GM18907 (cell line): ENCODE data around the gene PPP1R13B.
"Not testable (repeated sequence)": the region's sequence is repeated elsewhere in the genome, so short reads cannot be mapped to it uniquely, and the experiment has no call there.

ENCODE experiments used
- ATAC-seq: cut with Tn5 transposase; IDR thresholded peaks from one replicate; pipeline ENCODE4 v1.9.1; 2021; ENCODE audit warnings: mild to moderate bottlenecking, moderate library complexity; ENCODE audit not compliant: unreplicated experiment

The PPP1R13B gene

DNA sequence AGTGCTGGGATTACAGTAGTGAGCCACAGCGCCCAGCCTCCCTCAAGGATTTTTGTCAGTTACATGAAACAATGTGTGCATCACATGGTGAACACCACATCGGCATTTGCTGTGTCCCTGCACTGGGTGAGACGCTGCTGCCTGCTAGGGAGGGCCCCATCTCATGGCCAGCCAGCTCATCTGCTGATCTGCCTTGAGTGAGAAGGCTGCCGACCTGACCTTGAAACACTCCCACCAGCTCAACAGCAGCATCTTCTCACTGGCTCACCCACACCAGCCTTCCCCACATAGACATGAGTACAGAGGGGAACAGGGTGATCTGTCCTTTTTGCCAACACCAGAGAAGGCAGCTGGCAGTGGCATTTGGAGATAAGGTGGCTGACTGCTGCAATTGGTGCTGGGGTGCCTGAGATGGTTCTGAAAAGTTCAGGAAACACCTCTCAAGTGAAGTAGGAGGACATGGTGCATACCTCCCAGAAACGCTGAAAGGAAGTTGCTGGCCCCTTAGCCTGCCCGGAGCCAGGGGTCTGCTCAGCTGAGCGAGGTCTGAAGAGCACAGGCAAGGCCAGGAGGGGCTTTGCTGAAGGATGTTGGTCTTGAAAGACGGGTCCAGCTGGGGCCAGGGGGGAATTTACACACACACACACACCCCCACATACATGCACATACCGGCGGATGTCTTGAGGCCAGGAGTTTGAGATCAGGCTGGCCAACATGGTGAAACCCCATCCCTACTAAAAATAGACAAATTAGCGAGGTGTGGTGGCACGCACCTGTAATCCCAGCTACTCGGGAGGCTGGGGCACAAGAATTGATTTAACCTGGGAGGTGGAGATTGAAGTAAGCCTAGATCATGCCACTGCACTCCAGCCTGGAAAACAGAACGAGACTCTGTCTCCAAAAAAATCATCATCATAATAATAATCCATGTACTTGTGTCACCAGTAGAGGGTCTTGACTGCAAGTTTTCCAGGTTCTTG is 14.3 kb upstream of the PPP1R13B start:
- ATAC-seq: no peak

DNA sequence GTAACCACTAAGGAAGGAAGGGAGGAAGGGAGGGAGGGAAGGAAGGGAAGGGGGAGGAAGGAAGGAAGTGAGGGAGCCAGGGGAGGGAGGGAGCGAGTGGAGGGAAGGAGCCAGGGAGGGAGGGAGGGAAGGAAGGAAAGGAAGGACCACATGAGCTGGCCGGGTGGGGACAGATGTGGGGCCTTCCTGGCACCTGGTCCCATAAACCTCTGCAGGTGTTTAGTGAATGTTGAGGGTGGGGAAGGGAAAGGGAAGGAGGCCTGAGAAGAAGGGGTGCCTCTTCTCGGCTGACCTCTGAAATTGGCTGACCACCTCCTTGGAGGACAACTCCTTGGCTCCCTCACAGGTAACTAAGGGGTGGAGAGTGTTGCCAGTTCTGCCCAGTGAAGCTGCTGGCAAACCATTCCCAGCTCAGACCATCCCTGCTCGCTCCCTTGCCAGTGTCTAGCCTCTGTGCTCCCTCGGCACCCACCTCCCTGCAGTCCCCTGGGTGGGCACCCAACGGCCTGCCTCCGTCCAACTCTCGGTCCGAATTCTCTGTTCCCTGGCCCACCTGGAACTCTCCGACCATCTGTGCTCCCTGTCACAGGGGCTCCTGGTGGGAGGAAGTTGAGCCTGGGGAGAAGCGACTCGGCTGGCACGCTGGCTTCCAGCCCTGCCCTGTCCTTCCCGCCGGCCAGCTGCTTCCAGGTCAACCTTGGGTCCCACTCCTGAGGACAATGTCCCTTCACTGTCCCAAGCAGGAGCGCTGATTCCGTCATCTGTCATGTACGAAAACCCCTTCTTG is 12.2 kb upstream of the PPP1R13B start:
- ATAC-seq: no peak

DNA sequence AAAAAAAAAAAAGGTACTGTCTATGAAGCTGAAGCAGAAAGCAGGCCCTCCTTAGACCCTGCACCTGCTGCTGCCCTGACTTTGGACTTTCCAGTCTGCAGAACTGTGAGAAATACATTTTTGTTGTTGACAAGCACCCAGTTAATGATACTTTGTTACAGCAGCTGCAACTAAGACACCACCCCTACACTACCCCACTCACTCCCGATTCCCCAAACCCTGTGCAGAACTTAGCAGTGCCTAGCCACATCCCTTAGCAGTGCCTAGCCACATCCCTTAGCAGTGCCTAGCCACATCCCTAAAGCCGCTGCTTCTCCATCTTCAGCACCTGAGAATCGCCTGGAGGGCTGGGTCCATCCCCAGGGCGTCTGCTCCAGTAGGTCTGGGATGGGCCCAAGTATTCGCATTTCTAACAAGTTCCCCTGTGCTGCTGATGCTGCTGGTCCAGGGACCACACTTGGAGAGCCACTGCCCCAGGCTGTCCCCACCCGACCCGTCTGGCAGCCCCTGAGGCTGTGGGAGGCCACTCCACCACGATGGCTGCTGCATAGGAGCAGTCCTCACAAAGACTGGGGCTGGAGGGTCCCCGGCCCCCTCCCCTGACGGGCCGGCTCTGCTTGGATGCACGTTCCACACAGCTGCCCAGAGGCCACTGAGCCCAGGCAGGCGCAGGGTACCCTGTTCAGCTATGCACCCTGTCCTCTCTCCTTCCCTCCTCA is 10.8 kb upstream of the PPP1R13B start:
- ATAC-seq: no peak

DNA sequence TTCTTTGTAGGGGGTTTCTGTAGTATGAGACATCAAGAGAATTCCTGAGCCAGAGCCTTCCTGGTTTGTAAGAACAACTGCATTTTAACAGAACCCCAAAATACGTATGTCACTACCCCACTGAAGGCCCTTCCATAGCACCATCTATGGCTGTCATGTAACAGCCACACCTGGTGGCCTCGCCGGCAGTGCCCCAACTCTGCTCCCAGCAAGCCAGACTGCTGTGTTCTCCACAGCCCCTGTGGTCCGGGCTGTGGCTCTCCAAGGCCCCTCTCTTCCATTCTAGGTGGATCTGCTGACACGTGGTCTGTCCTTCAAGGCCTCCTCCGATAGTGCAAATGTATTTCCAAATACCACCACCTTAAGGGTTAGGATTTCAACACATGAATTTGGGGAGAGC is 9.9 kb upstream of the PPP1R13B start:
- ATAC-seq: no peak

DNA sequence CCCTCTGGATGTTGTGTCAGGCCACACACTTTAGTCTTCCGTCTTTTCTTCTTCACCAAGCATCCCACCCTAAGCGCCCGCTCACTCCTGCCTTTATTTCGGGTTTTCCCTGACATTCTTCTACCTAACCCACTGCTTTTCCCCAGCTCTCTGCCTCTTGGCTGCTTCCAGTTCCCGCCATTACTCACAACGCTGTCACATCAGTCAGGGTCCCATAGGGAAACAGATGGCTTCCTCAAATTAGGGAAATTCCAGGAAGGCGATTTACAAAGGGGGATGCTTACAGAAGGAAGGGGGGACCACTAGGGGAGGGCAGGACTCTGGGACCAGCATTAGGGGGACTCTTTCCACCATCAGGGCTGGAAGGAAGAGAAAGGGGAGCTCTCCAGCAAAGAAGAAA is 9.2 kb upstream of the PPP1R13B start:
- no peak for ATAC-seq

DNA sequence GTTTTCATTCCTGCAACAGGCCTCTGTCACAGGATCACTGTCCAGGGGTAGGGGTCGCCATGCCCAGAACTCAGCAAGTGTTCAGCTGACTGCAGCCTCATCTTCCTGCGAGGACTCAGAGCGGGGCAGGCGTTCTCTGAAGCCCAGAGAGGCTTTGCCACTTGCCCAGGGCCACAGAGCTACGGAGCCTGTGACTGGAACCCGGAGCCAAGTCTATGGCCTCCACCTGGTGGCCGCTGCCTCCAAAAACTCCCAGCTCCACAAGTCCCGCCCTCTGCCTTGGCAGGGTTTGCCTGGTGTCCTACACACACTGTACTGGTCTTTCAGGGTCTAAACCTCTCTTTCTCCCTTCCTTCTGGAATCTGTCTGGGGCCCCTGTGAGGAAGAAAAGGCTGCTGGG is 8.7 kb upstream of the PPP1R13B start:
- no peak for ATAC-seq

DNA sequence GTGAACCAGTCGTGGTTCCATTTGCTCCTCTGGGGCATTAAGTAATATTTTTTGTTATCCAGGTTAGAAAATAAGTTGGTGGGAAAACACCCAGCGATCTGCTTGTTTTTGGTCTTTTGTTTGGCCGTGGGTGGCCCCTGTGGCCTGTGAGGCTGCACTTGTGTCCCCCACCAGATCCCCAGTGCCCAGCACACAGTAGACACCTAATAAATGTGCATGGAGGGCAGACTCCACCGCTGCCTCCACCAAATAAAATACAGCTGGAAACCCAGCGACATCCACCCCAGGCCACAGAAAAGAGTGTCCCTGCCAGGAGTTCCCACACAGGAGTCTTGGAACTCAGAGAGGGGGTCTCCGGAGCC is 8.3 kb upstream of the PPP1R13B start:
- ATAC-seq: no peak

DNA sequence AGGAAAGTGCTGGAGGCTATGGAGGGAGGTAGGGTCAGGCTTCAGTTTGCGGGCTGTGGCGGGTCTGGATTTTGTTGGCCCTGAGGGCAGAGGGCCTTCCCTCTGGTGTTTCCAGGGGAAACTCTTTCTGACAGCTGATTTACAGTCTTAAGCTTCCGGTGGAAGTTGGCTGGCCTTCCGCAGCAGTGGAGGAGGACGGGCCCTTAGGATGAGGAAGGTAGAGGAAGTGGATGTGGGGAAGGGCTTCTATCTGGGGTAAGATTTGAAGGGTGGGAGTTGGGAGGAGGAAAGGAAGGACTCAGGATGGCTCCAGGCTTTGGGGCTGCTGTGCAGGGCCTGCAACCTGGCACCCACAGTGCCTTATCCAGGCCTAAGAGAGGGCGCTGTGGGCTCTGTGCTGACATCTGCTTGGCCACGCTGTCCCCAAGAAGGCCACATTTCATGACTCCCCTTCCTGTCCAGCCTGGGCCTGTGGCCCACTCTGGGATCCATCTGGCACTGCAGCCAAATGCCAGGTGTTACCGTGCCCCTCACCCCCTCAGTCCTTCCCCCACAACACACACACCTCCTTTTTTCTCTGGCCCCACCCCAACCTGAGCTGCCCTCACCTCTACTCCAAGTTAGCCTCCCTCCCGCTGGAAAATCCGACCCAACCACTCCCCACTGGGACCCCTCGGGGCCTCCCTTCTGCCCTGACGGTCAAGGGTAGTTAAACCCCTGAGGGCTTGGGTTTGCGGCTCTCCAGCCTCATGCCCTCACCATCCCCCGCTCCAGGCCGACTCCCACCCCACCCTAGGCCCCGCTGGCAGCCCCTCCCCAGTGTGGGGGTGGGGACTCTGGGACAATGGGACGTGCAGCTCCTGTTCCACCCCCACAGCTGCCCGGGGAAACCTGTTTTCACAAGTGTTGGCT is 7.7 kb upstream of the PPP1R13B start:
- no peak for ATAC-seq

DNA sequence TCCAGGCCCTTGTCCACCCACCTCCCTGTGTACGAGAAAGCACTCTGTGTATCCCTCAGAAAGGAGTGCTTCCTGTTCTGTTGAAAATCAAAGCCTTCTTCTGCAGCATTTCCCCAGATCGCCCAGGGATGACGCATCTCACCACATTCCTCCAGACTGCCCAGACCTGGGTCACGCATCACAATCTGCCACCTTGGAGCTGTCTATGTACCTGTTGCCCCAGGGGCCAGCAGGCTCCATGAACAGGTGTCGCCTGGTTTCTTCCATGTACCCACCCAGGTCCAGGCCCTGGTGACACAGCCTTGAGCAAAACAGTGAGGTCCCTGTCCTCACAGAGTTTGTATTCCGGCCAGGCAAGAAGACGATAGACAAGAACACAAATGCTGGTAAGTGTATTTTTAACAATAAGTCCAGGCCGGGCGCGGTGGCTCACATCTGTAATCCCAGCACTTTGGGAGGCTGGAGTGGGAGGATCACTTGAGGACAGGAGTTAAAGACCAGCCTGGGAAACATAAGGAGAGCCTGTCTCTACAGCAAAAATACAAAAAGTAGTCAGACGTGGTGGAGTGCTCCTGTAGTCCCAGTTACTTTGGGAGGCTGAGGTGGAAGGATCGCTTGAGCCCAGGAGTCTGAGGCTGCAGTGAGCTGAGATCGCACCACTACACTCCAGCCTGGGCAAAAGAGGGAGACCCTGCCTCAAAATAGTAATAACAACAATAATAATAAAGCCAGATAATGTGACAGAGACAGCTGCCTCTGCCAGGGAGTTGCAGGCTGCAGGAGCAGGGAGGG is 6.8 kb upstream of the PPP1R13B start:
- no peak for ATAC-seq

DNA sequence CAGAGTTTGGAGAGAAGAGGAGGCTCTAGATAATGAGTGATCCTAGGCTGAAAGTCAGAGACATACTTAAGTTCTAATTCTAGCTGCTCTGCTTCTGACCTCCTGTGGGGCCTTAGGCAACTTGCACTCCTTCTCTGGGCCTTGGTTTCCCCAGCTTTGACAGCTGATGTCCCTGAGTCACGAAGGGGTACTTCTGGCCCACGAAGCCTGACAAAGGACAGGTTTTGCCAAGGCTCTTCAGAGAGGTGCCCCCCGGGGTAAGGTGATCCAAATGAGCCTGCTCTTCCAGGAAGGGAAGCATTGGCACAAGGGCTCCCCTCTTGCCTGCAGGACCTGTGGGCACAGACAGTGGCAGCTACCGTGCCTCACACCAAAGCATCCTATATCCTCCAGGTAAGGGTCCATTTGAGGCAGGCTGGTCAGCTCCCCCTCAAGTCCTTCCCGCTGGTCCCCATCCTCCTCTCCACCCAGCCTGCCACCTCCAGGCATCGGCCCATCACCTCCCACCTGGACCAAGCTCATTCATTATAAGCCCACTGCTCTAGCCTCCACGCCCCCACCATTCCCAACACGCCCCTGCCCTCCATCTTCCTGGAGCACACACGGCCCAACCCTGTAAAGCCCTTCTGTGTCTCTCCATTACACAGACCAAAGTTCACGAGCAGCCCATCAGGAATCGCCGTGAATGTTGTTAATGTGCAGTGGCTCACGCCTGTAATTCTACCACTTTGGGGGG is 1.9 kb upstream of the PPP1R13B start:
- no peak for ATAC-seq

DNA sequence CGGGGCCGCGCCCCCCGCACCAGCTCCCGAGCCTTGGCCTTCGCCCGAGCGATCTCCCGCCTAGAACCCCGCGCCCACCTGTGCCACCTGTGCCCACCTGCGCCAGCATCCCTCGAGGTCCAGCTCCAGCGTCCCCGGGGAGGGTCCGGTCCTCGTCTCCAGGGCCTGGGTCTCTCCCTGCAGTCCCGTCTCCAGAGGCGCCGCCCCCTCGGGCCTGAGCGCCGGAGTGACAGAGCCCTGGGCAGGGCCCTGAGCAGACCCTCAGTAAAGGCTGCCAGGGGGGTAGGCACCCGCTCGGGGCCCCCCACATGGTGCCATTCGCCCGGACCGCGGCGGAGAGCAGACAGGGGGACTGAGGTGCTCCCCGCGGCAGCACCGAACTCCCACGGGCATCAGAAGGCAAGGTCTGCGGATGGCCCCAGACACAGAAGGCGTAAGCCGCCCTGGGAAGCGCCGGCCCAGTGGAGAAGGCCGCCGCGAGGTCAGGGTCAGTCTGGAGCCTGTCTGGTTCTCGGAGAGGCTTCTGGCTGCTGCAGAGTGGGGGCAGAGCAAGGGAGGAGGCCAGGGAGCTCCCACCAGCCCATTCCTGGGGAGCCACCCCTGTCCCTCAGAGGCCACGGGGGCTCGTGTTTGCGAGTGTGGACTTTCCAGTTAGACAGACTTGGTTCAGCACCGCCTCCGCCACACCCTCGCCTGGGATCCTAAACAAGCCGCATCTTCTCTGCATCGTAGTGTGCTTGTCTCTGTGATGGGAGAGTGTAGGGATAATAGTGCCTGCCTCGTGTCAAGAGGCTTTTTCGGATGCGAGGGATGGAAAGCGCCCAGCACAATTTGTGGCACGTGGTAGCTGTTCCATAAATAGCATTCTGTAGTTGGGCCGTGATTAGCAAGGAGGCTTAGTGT is 1.1 kb upstream of the PPP1R13B start:
- no peak for ATAC-seq

DNA sequence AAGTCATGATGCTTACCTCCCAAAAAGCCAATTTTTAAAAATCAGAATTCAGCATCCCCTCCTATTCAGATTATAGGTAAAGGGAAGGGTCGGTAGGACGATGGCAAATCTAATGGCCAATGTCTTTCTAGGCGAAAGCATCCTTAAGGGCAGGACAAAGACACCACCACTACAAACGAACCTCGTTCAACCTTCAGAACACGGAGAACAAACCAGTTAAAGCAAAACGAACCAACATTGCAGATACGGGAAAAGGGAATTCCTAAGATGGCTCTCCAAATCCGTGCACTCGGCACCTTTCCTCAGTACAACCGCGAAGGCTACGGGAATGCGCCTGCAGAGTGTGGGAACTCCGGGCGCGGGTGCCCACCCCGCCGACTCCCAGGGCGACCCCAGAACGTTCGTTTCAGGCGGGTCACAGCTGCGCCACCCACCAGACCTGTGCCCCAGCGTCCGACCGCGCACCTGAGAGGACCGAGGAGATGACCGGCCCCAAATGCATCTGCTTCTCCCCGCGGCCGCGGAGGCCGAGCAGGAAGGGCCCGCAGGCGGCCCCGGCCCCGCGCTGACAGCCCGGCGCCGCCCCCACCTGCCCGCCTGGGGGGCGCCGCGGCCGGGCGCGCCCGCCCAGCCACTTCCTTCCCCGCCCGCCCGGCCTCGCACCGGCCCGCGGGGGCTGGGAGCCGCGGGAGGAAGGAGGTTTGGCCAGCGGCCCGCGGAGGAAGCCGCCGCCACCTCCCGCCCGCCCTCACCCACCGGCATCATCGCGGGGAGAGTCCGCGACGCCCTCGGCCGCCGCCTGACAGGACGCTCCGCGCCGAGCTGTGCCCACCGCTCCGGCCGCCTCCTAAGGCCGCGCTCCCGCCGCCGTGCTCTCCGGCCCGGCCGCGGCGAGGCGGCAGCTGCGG is 578 bp downstream of the PPP1R13B start:
- ATAC-seq: peak; percentile 47

DNA sequence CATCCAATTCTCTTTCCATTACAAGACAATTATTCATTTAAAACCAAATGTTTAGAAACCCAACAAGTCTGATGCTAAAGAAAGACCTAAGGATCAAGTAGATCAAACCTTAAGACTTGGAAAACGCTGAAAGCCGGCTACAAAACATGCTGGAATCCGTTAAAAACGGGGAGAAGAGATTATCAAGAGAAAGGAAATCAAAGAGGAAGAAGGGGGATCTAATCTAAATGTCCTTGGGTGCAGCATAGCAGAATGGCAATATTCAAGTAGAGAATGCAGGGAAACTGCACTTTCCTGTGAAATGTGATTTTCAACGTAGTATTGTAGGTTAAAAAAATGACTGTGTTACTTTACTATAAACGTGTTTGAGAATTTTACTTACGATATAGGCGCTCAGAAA is 1.3 kb downstream of the PPP1R13B start:
- no peak for ATAC-seq

DNA sequence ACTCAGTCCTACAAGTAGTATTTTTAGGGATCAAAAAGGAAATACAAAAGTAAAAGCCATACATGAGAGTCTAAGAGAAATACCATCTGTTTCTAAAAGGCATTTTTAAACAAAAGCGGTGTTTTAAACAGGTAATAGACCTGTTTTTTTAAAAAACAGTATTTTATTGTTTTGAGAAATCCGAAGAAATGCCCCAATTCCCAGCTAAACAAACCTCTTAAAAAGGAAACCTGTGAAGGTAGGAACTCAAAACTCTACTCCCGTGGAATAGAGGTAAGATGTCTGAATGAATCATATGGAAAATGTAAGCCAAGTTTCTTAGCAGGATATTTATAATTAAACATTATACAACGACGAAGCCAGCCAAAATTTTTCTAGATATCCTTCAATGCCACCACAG is 2.0 kb downstream of the PPP1R13B start:
- ATAC-seq: no peak

DNA sequence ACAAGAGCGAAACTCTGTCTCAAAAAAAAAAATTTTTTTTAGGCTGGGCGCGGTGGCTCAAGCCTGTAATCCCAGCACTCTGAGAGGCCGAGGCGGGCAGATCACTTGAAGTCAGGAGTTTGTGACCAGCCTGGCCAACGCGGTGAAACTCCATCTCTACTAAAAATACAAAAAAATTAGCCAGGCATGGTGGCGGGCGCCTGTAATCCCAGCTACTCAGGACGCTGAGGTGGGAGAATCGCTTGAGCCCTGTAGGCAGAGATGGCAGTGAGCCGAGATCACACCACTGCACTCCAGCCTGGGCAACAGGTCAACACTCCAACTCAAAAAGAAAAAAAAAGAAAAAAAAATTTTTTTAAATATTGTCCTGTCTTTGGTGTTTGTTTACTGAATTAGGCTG is 6.1 kb downstream of the PPP1R13B start:
- not testable (repeated sequence) for ATAC-seq

DNA sequence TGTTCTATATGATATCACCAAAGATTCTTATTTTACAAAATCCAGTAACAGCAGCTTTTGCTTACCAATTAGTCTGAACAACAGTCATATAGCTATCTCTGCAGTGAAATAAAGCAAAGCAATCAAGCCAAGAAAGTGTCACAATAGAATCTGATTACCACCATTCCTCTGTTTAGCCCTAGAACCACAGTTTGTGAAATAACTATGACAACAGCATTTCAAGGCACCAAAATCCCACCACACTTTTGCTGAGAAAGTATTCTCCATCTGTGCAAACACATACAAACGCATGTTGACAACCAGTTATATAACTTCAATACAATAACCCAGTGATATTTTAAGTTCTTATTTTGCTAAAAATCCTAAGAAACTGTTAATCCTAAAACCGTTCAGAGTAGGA is 7.4 kb downstream of the PPP1R13B start:
- no peak for ATAC-seq

DNA sequence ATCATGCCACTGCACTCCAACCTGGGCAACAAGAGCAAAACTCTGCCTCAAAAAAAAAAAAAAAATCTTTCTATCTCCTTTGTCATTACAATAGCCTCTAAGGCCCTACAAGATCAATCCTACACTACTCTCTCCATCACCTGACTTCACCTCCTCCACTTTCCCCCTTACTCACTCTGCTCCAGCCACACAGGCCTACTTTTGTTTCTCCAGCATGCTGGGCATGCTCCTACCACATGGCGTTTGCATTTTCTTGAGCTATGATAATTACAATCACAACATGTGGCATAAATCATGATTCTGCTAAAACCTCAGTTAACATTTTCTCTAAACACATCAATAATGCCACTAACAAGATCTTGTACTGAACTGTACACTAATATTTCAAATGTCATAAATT is 7.8 kb downstream of the PPP1R13B start:
- ATAC-seq: no peak
